ENCODE measurements around the gene AOC2. TPM values are rescaled to one million over a fixed set of nuclear protein-coding genes. Genes with fewer than 3 reads are reported as not detected.

Gene AOC2
- total RNA-seq, 1 donor from 2014 or later = 5.0 TPM

GRCh38 chr17:42814633-42815399 is 29.6 kb upstream of the AOC2 start:
- TF ChIP-seq, protein P1, sequence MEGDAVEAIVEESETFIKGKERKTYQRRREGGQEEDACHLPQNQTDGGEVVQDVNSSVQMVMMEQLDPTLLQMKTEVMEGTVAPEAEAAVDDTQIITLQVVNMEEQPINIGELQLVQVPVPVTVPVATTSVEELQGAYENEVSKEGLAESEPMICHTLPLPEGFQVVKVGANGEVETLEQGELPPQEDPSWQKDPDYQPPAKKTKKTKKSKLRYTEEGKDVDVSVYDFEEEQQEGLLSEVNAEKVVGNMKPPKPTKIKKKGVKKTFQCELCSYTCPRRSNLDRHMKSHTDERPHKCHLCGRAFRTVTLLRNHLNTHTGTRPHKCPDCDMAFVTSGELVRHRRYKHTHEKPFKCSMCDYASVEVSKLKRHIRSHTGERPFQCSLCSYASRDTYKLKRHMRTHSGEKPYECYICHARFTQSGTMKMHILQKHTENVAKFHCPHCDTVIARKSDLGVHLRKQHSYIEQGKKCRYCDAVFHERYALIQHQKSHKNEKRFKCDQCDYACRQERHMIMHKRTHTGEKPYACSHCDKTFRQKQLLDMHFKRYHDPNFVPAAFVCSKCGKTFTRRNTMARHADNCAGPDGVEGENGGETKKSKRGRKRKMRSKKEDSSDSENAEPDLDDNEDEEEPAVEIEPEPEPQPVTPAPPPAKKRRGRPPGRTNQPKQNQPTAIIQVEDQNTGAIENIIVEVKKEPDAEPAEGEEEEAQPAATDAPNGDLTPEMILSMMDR (IDR thresholded peaks at IDR 0.05; ENCODE audit: insufficient read depth, low read depth, low read length) = no peak
- TF ChIP-seq EZH2 (IDR thresholded peaks at IDR 0.05; ENCODE audit: insufficient read depth, low read length) = no peak
- H3K36me3 ChIP-seq (ENCODE audit: insufficient read depth, low read length) = peaks cover 54% of the 10 kb centered on the region
- FAIRE-seq (peak; percentile 20), DNase-seq (ENCODE audit: low read depth) (peak; percentile 97)
- no peak overlapping the region for H2AFZ ChIP-seq (ENCODE audit: low read depth, low read length)
- Mint-ChIP-seq H3K4me1 (ENCODE audit: low read depth, unreplicated experiment) (peaks cover 27% of the 10 kb centered on the region), H3K36me3 (ENCODE audit: low read depth, unreplicated experiment) (peaks cover 26% of the 10 kb centered on the region), H3K9me3 (ENCODE audit: unreplicated experiment) (no peaks in the 10 kb centered on the region), H3K27ac (ENCODE audit: unreplicated experiment) (peak overlapping the region; percentile 49), H3K4me3 (ENCODE audit: unreplicated experiment) (peak overlapping the region; percentile 2), H3K27me3 (ENCODE audit: low read depth, unreplicated experiment) (no peaks in the 10 kb centered on the region)
- H3K9ac ChIP-seq (ENCODE audit: low read length) = peak overlapping the region; percentile 23
- peaks cover 4% of the 10 kb centered on the region for H4K20me1 ChIP-seq (ENCODE audit: insufficient read depth, low read length)
- H3K4me1 ChIP-seq (ENCODE audit: insufficient read depth, low read length) = peaks cover 37% of the 10 kb centered on the region
- no peaks in the 10 kb centered on the region for H3K9me3 ChIP-seq (ENCODE audit: insufficient read depth, low read depth, low read length)
- H3K4me3 ChIP-seq (ENCODE audit: insufficient read depth, low read depth, low read length) = no peak overlapping the region
- H3K4me2 ChIP-seq (ENCODE audit: low read length) = peak overlapping the region; percentile 60
- peaks cover 4% of the 10 kb centered on the region for H3K79me2 ChIP-seq (ENCODE audit: insufficient read depth, low read length)
- H3K27ac ChIP-seq (ENCODE audit: low read depth, low read length) = peak overlapping the region; percentile 42
- no peaks in the 10 kb centered on the region for H3K27me3 ChIP-seq (ENCODE audit: insufficient read depth, low read length)

DNA sequence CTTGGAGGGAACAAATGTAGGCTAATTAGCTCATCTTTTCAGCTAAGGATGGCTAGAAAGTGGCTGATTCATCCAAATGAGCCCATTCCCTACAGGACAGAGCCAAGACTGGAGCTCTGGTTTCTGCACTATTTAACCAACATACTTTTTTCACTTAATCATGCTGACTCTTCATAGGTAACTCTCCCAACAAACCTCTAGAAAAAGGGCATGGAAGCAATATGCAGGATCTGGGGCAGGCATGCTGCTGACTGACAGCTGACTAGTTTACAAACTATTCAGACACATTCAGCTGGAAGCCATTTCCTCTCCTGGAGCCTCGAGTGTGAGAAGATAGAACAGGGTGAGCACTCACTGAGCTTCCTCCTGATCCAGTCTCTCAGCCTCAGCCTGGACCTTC is 26.5 kb upstream of the AOC2 start:
- Histone ChIP-seq H3K9me3 (ENCODE audit: insufficient read depth, low read depth, low read length) (no peaks in the 10 kb centered on the region), H3K9ac (ENCODE audit: low read length) (peak overlapping the region; percentile 66), H3K4me3 (ENCODE audit: insufficient read depth, low read depth, low read length) (no peak overlapping the region), H3K4me1 (ENCODE audit: insufficient read depth, low read length) (peaks cover 37% of the 10 kb centered on the region), H3K79me2 (ENCODE audit: insufficient read depth, low read length) (peaks cover 19% of the 10 kb centered on the region), H3K27ac (ENCODE audit: low read depth, low read length) (peak overlapping the region; percentile 78), H2AFZ (ENCODE audit: low read depth, low read length) (no peak overlapping the region), H4K20me1 (ENCODE audit: insufficient read depth, low read length) (peaks cover 7% of the 10 kb centered on the region), H3K36me3 (ENCODE audit: insufficient read depth, low read length) (peaks cover 51% of the 10 kb centered on the region), H3K4me2 (ENCODE audit: low read length) (peak overlapping the region; percentile 34), H3K27me3 (ENCODE audit: insufficient read depth, low read length) (no peaks in the 10 kb centered on the region)
- H3K27me3 Mint-ChIP-seq (ENCODE audit: low read depth, unreplicated experiment) = no peaks in the 10 kb centered on the region
- DNase-seq (ENCODE audit: low read depth) = peak; percentile 76
- H3K27ac Mint-ChIP-seq (ENCODE audit: unreplicated experiment) = peak overlapping the region; percentile 97
- TF ChIP-seq, protein P1 (IDR thresholded peaks at IDR 0.05; ENCODE audit: insufficient read depth, low read depth, low read length) = no peak
- no peak for TF ChIP-seq EZH2 (IDR thresholded peaks at IDR 0.05; ENCODE audit: insufficient read depth, low read length)
- peaks cover 29% of the 10 kb centered on the region for H3K4me1 Mint-ChIP-seq (ENCODE audit: low read depth, unreplicated experiment)
- peaks cover 26% of the 10 kb centered on the region for H3K36me3 Mint-ChIP-seq (ENCODE audit: low read depth, unreplicated experiment)
- peak overlapping the region; percentile 18 for H3K4me3 Mint-ChIP-seq (ENCODE audit: unreplicated experiment)
- FAIRE-seq = no peak
- H3K9me3 Mint-ChIP-seq (ENCODE audit: unreplicated experiment) = no peaks in the 10 kb centered on the region

DNA sequence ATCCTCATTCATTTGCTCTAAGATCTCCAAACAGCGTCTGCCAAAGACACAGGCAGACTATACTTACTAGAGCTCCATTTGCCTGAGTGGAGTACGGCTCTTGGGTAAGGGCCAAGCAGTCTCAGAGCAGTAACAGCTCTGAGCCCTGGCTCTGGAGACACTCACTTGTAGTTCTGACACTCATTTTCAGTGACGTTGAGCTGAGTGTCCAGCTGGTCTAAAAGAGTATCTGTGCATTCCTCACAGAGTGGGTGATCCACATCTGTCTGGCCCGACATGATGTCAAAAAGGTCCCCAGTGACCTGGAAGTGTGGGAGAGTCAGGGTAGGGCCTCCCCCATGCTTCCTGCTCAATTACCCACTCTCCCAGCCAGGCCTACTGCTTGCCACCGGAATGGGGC is 26.0 kb upstream of the AOC2 start:
- Mint-ChIP-seq H3K4me3 (ENCODE audit: unreplicated experiment) (peak overlapping the region; percentile 18), H3K27me3 (ENCODE audit: low read depth, unreplicated experiment) (no peaks in the 10 kb centered on the region), H3K4me1 (ENCODE audit: low read depth, unreplicated experiment) (peaks cover 29% of the 10 kb centered on the region), H3K36me3 (ENCODE audit: low read depth, unreplicated experiment) (peaks cover 26% of the 10 kb centered on the region), H3K9me3 (ENCODE audit: unreplicated experiment) (no peaks in the 10 kb centered on the region), H3K27ac (ENCODE audit: unreplicated experiment) (peak overlapping the region; percentile 97)
- Histone ChIP-seq H2AFZ (ENCODE audit: low read depth, low read length) (no peak overlapping the region), H3K9me3 (ENCODE audit: insufficient read depth, low read depth, low read length) (no peaks in the 10 kb centered on the region), H3K4me1 (ENCODE audit: insufficient read depth, low read length) (peaks cover 37% of the 10 kb centered on the region), H3K27me3 (ENCODE audit: insufficient read depth, low read length) (no peaks in the 10 kb centered on the region), H3K27ac (ENCODE audit: low read depth, low read length) (peak overlapping the region; percentile 78), H3K4me2 (ENCODE audit: low read length) (peak overlapping the region; percentile 34), H3K36me3 (ENCODE audit: insufficient read depth, low read length) (peaks cover 51% of the 10 kb centered on the region), H3K4me3 (ENCODE audit: insufficient read depth, low read depth, low read length) (no peak overlapping the region), H3K79me2 (ENCODE audit: insufficient read depth, low read length) (peaks cover 24% of the 10 kb centered on the region), H4K20me1 (ENCODE audit: insufficient read depth, low read length) (peaks cover 7% of the 10 kb centered on the region), H3K9ac (ENCODE audit: low read length) (peak overlapping the region; percentile 66)
- TF ChIP-seq, protein P1 (IDR thresholded peaks at IDR 0.05; ENCODE audit: insufficient read depth, low read depth, low read length) = no peak
- no peak for TF ChIP-seq EZH2 (IDR thresholded peaks at IDR 0.05; ENCODE audit: insufficient read depth, low read length)
- FAIRE-seq = no peak
- DNase-seq (ENCODE audit: low read depth) = peak; percentile 27
